Activated naive CD4-positive, alpha-beta T cell treated with anti-CD3 and anti-CD28 coated beads, Interleukin-2, amount 10 ng/mL, durations not matched to agents 7 days and 5 days (primary cell): ENCODE data around the gene SLC7A14.

ENCODE experiments used
- CTCF ChIA-PET: fragments of 350-600 bp; sonication (Branson Sonifier 250); formaldehyde crosslinking; loops from one replicate; lab custom pipeline; 2021; ENCODE audit warnings: antibody characterized with exemption; lab: Charles Lee
- DNase-seq: peaks from one replicate; pipeline ENCODE4 v3.0.0-alpha.2; 2020
- H3K27ac Mint-ChIP-seq: one replicate; pipeline ENCODE4 v1.8.0; 2021; ENCODE audit warnings: mild to moderate bottlenecking, moderate library complexity, mixed read lengths
- H3K27me3 Mint-ChIP-seq: one replicate; pipeline ENCODE4 v1.8.0; 2021; ENCODE audit warnings: mild to moderate bottlenecking, mixed read lengths
- H3K36me3 Mint-ChIP-seq: one replicate; pipeline ENCODE4 v1.8.0; 2021; ENCODE audit warnings: mixed read lengths
- H3K4me1 Mint-ChIP-seq: one replicate; pipeline ENCODE4 v1.8.0; 2021; ENCODE audit warnings: mixed read lengths
- H3K4me3 Mint-ChIP-seq: one replicate; pipeline ENCODE4 v1.8.0; 2021; ENCODE audit warnings: mild to moderate bottlenecking, moderate library complexity, mixed read lengths
- H3K9me3 Mint-ChIP-seq: one replicate; pipeline ENCODE4 v1.8.0; 2021; ENCODE audit warnings: mixed read lengths

The SLC7A14 gene

GRCh38 chr3:170490828-170491560 is 94.9 kb downstream of the SLC7A14 start:
- Mint-ChIP-seq H3K4me3 (no peak overlapping the region), H3K27me3 (peaks cover 6% of the 10 kb centered on the region), H3K9me3 (no peaks in the 10 kb centered on the region), H3K27ac (no peak overlapping the region), H3K36me3 (no peaks in the 10 kb centered on the region), H3K4me1 (no peaks in the 10 kb centered on the region)
- DNase-seq: no peak
- CTCF ChIA-PET: interaction anchor here (1.2 kb wide), 1 partner anchor 9 kb away, joined by 3 read pairs; no protein-coding TSS in a partner anchor

GRCh38 chr3:170488802-170489201 is 97.1 kb downstream of the SLC7A14 start:
- CTCF ChIA-PET: no interaction called here
- H3K27me3 Mint-ChIP-seq: peaks cover 15% of the 10 kb centered on the region
- H3K27ac Mint-ChIP-seq: no peak overlapping the region
- DNase-seq: no peak
- H3K36me3 Mint-ChIP-seq: no peaks in the 10 kb centered on the region
- no peaks in the 10 kb centered on the region for H3K4me1 Mint-ChIP-seq
- no peaks in the 10 kb centered on the region for H3K9me3 Mint-ChIP-seq
- no peak overlapping the region for H3K4me3 Mint-ChIP-seq

- no peak for DNase-seq
- no peak overlapping the region for H3K27ac Mint-ChIP-seq
- H3K36me3 Mint-ChIP-seq: no peaks in the 10 kb centered on the region
- no peaks in the 10 kb centered on the region for H3K4me1 Mint-ChIP-seq
- H3K27me3 Mint-ChIP-seq: peaks cover 12% of the 10 kb centered on the region
- CTCF ChIA-PET: interaction anchor here (1.1 kb wide), 1 partner anchor 326 kb away, joined by 3 read pairs; no protein-coding TSS in a partner anchor
- H3K9me3 Mint-ChIP-seq: no peaks in the 10 kb centered on the region
- H3K4me3 Mint-ChIP-seq: no peak overlapping the region
Observed at GRCh38 chr3:170487031-170487430, 98.8 kb downstream of the SLC7A14 start.

- H3K36me3 Mint-ChIP-seq: no peaks in the 10 kb centered on the region
Observed at GRCh38 chr3:170486398-170486797, 99.5 kb downstream of the SLC7A14 start.

GRCh38 chr3:170485696-170486095 is 100.2 kb downstream of the SLC7A14 start:
- Mint-ChIP-seq H3K4me3 (no peak overlapping the region), H3K9me3 (no peaks in the 10 kb centered on the region), H3K27me3 (peaks cover 12% of the 10 kb centered on the region), H3K27ac (no peak overlapping the region), H3K4me1 (no peaks in the 10 kb centered on the region), H3K36me3 (no peaks in the 10 kb centered on the region)
- DNase-seq: no peak
- CTCF ChIA-PET: interaction anchor here (1.2 kb wide), 1 partner anchor 364 kb away, joined by 5 read pairs; no protein-coding TSS in a partner anchor

More at GRCh38 chr3:170486398-170486797, 99.5 kb downstream of the SLC7A14 start:
- CTCF ChIA-PET: interaction anchor here (1.1 to 1.2 kb wide), 2 partner anchors 327 to 363 kb away, joined by 3 to 5 read pairs; no protein-coding TSS in a partner anchor
- Mint-ChIP-seq H3K4me3 (no peak overlapping the region), H3K27ac (no peak overlapping the region), H3K9me3 (no peaks in the 10 kb centered on the region), H3K4me1 (no peaks in the 10 kb centered on the region), H3K27me3 (peaks cover 12% of the 10 kb centered on the region)
- DNase-seq: no peak

- Mint-ChIP-seq H3K27ac (no peak overlapping the region), H3K36me3 (no peaks in the 10 kb centered on the region), H3K4me3 (no peak overlapping the region), H3K4me1 (no peaks in the 10 kb centered on the region), H3K27me3 (peaks cover 12% of the 10 kb centered on the region), H3K9me3 (no peaks in the 10 kb centered on the region)
- CTCF ChIA-PET: interaction anchor here (0.5 to 1.2 kb wide), 2 partner anchors 33 to 364 kb away, joined by 4 to 5 read pairs; no protein-coding TSS in a partner anchor
- DNase-seq: no peak
Observed at GRCh38 chr3:170485294-170485693, 100.6 kb downstream of the SLC7A14 start.

- no peaks in the 10 kb centered on the region for H3K4me1 Mint-ChIP-seq
- H3K27me3 Mint-ChIP-seq: peaks cover 12% of the 10 kb centered on the region
- CTCF ChIA-PET: interaction anchor here (0.5 kb wide), 1 partner anchor 33 kb away, joined by 4 read pairs; no protein-coding TSS in a partner anchor
- no peaks in the 10 kb centered on the region for H3K9me3 Mint-ChIP-seq
- H3K36me3 Mint-ChIP-seq: no peaks in the 10 kb centered on the region
- no peak overlapping the region for H3K27ac Mint-ChIP-seq
- no peak overlapping the region for H3K4me3 Mint-ChIP-seq
- no peak for DNase-seq
Observed at GRCh38 chr3:170484869-170485268, 101.0 kb downstream of the SLC7A14 start.

GRCh38 chr3:170483485-170484262 is 102.2 kb downstream of the SLC7A14 start:
- Mint-ChIP-seq H3K4me3 (no peak overlapping the region), H3K9me3 (no peaks in the 10 kb centered on the region), H3K27ac (no peak overlapping the region), H3K4me1 (no peaks in the 10 kb centered on the region), H3K27me3 (peaks cover 15% of the 10 kb centered on the region), H3K36me3 (no peaks in the 10 kb centered on the region)
- DNase-seq: no peak
- CTCF ChIA-PET: no interaction called here

GRCh38 chr3:170482199-170482598 is 103.7 kb downstream of the SLC7A14 start:
- CTCF ChIA-PET: no interaction called here
- peaks cover 18% of the 10 kb centered on the region for H3K27me3 Mint-ChIP-seq
- no peak overlapping the region for H3K4me3 Mint-ChIP-seq
- DNase-seq: no peak
- H3K36me3 Mint-ChIP-seq: no peaks in the 10 kb centered on the region
- no peak overlapping the region for H3K27ac Mint-ChIP-seq
- no peaks in the 10 kb centered on the region for H3K9me3 Mint-ChIP-seq
- no peaks in the 10 kb centered on the region for H3K4me1 Mint-ChIP-seq

GRCh38 chr3:170480111-170480510 is 105.8 kb downstream of the SLC7A14 start:
- no peak overlapping the region for H3K4me3 Mint-ChIP-seq
- no peak overlapping the region for H3K27ac Mint-ChIP-seq
- CTCF ChIA-PET: interaction anchor here (1.3 kb wide), 1 partner anchor 17 kb away, joined by 3 read pairs; no protein-coding TSS in a partner anchor
- peaks cover 12% of the 10 kb centered on the region for H3K27me3 Mint-ChIP-seq
- no peaks in the 10 kb centered on the region for H3K36me3 Mint-ChIP-seq
- no peaks in the 10 kb centered on the region for H3K9me3 Mint-ChIP-seq
- DNase-seq: no peak
- H3K4me1 Mint-ChIP-seq: no peaks in the 10 kb centered on the region

- Mint-ChIP-seq H3K4me1 (no peaks in the 10 kb centered on the region), H3K4me3 (no peak overlapping the region), H3K27ac (no peak overlapping the region), H3K9me3 (no peaks in the 10 kb centered on the region), H3K36me3 (no peaks in the 10 kb centered on the region), H3K27me3 (peaks cover 20% of the 10 kb centered on the region)
- no peak for DNase-seq
- CTCF ChIA-PET: no interaction called here
Observed at GRCh38 chr3:170477395-170477794, 108.5 kb downstream of the SLC7A14 start.

- no peak overlapping the region for H3K4me3 Mint-ChIP-seq
- no peak overlapping the region for H3K27ac Mint-ChIP-seq
- H3K9me3 Mint-ChIP-seq: no peaks in the 10 kb centered on the region
- CTCF ChIA-PET: no interaction called here
- H3K4me1 Mint-ChIP-seq: no peaks in the 10 kb centered on the region
- peaks cover 20% of the 10 kb centered on the region for H3K27me3 Mint-ChIP-seq
- no peak for DNase-seq
- no peaks in the 10 kb centered on the region for H3K36me3 Mint-ChIP-seq
Observed at GRCh38 chr3:170476291-170476690, 109.6 kb downstream of the SLC7A14 start.

GRCh38 chr3:170475092-170475685 is 110.7 kb downstream of the SLC7A14 start:
- Mint-ChIP-seq H3K9me3 (no peaks in the 10 kb centered on the region), H3K4me1 (no peaks in the 10 kb centered on the region), H3K4me3 (no peak overlapping the region), H3K27ac (no peak overlapping the region), H3K27me3 (peaks cover 24% of the 10 kb centered on the region), H3K36me3 (no peaks in the 10 kb centered on the region)
- DNase-seq: no peak
- CTCF ChIA-PET: no interaction called here

- CTCF ChIA-PET: no interaction called here
- Mint-ChIP-seq H3K27ac (no peak overlapping the region), H3K36me3 (no peaks in the 10 kb centered on the region), H3K27me3 (peaks cover 17% of the 10 kb centered on the region), H3K9me3 (no peaks in the 10 kb centered on the region), H3K4me1 (no peaks in the 10 kb centered on the region), H3K4me3 (no peak overlapping the region)
- DNase-seq: no peak
Observed at GRCh38 chr3:170473358-170473757, 112.5 kb downstream of the SLC7A14 start.
